ENCODE data around the gene ANAPC7. TPM values are rescaled to one million over a fixed set of nuclear protein-coding genes. Genes with fewer than 3 reads are reported as not detected.

The ANAPC7 gene
- total RNA-seq, 2 experiments from 2014 or later = 84.7 to 136 TPM

GRCh38 chr12:110403976-110404682, 621 bp upstream of the ANAPC7 start:
- Histone ChIP-seq H3K4me2 (ENCODE audit: low read length) (peak overlapping the region; percentile 81), H3K36me3 (ENCODE audit: insufficient read depth, low read length) (peaks cover 33% of the 10 kb centered on the region), H4K20me1 (ENCODE audit: insufficient read depth, low read length) (no peaks in the 10 kb centered on the region; the same call in 1 of the 2 replicates), H3K4me1 (ENCODE audit: insufficient read depth, low read length, poor library complexity, severe bottlenecking) (peaks cover 31% of the 10 kb centered on the region), H3K27ac (ENCODE audit: low read depth, low read length, poor library complexity, severe bottlenecking) (peak overlapping the region; percentile 87), H2AFZ (ENCODE audit: low read length) (peak overlapping the region; percentile 99), H3K79me2 (ENCODE audit: insufficient read depth, low read depth, low read length) (peaks cover 44% of the 10 kb centered on the region), H3K9me2 (ENCODE audit: insufficient read depth, low read length) (no peaks in the 10 kb centered on the region), H3K4me3 (ENCODE audit: low read depth, low read length, poor library complexity, severe bottlenecking) (peak overlapping the region; percentile 78), H3K9me3 (ENCODE audit: low read length) (no peaks in the 10 kb centered on the region)
- BruUV-seq (replicated peaks) = TSS peak; percentile 99
- CTCF ChIA-PET (ENCODE audit: unreplicated experiment) = no interaction called here
- DNase-seq (ENCODE audit: low spot score) = peak; percentile 94
- intact Hi-C loops (cut with micrococcal nuclease; ENCODE audit: unreplicated experiment) = loop anchor here (2.0 kb wide), 1 partner anchor 33 kb away; no protein-coding TSS in a partner anchor
- TF ChIP-seq CTCF (conservative IDR thresholded peaks at IDR 0.05; ENCODE audit: low read length) (no peak), EZH2phosphoT487 (IDR thresholded peaks at IDR 0.05; ENCODE audit: borderline replicate concordance, low read depth, low read length) (no peak)
- POLR2A ChIA-PET = interaction anchor here (0.5 to 1.1 kb wide), 6 partner anchors 13 to 315 kb away, joined by 3 to 6 read pairs (median 4); partner anchors contain the start of gene FAM216A

- no peak for TF ChIP-seq CTCF (conservative IDR thresholded peaks at IDR 0.05; ENCODE audit: low read length)
- TF ChIP-seq EZH2phosphoT487 (IDR thresholded peaks at IDR 0.05; ENCODE audit: borderline replicate concordance, low read depth, low read length) = no peak
- no peak overlapping the region for H3K4me3 ChIP-seq (ENCODE audit: low read depth, low read length, poor library complexity, severe bottlenecking)
- POLR2A ChIA-PET = no interaction called here
- H3K79me2 ChIP-seq (ENCODE audit: insufficient read depth, low read depth, low read length) = peaks cover 9% of the 10 kb centered on the region; the same call in 1 of the 2 replicates
- H4K20me1 ChIP-seq (ENCODE audit: insufficient read depth, low read length) = no peaks in the 10 kb centered on the region
- H3K4me1 ChIP-seq (ENCODE audit: insufficient read depth, low read length, poor library complexity, severe bottlenecking) = peaks cover 12% of the 10 kb centered on the region
- no peak overlapping the region for H3K27ac ChIP-seq (ENCODE audit: low read depth, low read length, poor library complexity, severe bottlenecking)
- intact Hi-C loops (cut with micrococcal nuclease; ENCODE audit: unreplicated experiment) = no loop called here
- H3K9me2 ChIP-seq (ENCODE audit: insufficient read depth, low read length) = no peaks in the 10 kb centered on the region
- no peak for DNase-seq (ENCODE audit: low spot score)
- BruUV-seq (replicated peaks) = no TSS peak
- H3K36me3 ChIP-seq (ENCODE audit: insufficient read depth, low read length) = peaks cover 94% of the 10 kb centered on the region
- H3K9me3 ChIP-seq (ENCODE audit: low read length) = no peaks in the 10 kb centered on the region
- CTCF ChIA-PET (ENCODE audit: unreplicated experiment) = no interaction called here
- no peak overlapping the region for H2AFZ ChIP-seq (ENCODE audit: low read length)
- no peak overlapping the region for H3K4me2 ChIP-seq (ENCODE audit: low read length)
Observed at GRCh38 chr12:110382683-110383082, 20.8 kb downstream of the ANAPC7 start.

- Histone ChIP-seq H3K4me2 (ENCODE audit: low read length) (no peak overlapping the region), H3K9me3 (ENCODE audit: low read length) (no peaks in the 10 kb centered on the region), H3K4me1 (ENCODE audit: insufficient read depth, low read length, poor library complexity, severe bottlenecking) (peaks cover 21% of the 10 kb centered on the region), H3K4me3 (ENCODE audit: low read depth, low read length, poor library complexity, severe bottlenecking) (no peak overlapping the region), H2AFZ (ENCODE audit: low read length) (no peak overlapping the region), H3K36me3 (ENCODE audit: insufficient read depth, low read length) (peaks cover 91% of the 10 kb centered on the region), H3K9me2 (ENCODE audit: insufficient read depth, low read length) (no peaks in the 10 kb centered on the region), H3K27ac (ENCODE audit: low read depth, low read length, poor library complexity, severe bottlenecking) (no peak overlapping the region), H3K79me2 (ENCODE audit: insufficient read depth, low read depth, low read length) (peaks cover 4% of the 10 kb centered on the region; the same call in 1 of the 2 replicates), H4K20me1 (ENCODE audit: insufficient read depth, low read length) (no peaks in the 10 kb centered on the region)
- POLR2A ChIA-PET = interaction anchor here (1.3 to 1.4 kb wide), 2 partner anchors 9 to 17 kb away, joined by 3 to 6 read pairs; no protein-coding TSS in a partner anchor
- CTCF ChIA-PET (ENCODE audit: unreplicated experiment) = no interaction called here
- DNase-seq (ENCODE audit: low spot score) = no peak
- BruUV-seq (replicated peaks) = no TSS peak
- no peak for TF ChIP-seq CTCF (conservative IDR thresholded peaks at IDR 0.05; ENCODE audit: low read length)
- intact Hi-C loops (cut with micrococcal nuclease; ENCODE audit: unreplicated experiment) = no loop called here
Observed at GRCh38 chr12:110379631-110380030, 23.9 kb downstream of the ANAPC7 start.

Measured in OCI-LY7 (cell line).